ENCODE measurements around the gene WDFY2. TPM values are rescaled to one million over a fixed set of nuclear protein-coding genes. Genes with fewer than 3 reads are reported as not detected.

WDFY2 gene
- total RNA-seq, 6 experiments from 2014 or later, result 11.4 to 15.7 (median 13.4) TPM

DNA sequence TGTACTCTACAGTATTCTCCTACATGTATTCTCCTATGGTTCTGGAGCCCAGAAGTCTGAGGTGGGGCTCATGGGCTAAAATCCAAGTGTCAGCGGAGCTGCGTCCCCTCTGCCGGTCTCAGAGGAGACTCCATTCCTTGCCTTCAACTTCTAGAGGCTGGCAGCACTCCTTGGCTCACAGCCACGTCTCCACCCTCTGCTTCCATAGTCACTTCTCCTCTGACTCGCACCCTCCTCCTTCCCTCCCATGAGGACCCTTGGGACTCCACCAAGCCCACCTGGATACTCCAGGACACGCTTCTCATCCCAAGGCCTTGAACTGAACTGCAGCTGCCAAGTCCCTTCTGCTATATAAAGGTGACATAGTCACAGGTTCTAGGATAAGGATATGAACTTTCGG is 191.9 kb downstream of the WDFY2 start:
- H3K9me3 Mint-ChIP-seq, result no peaks in the 10 kb centered on the region
- H3K27ac Mint-ChIP-seq, result no peak overlapping the region
- H3K4me1 Mint-ChIP-seq (ENCODE audit: low read depth), result no peaks in the 10 kb centered on the region
- no peak for TF ChIP-seq CTCF (IDR thresholded peaks at IDR 0.05)
- no peaks in the 10 kb centered on the region for H3K36me3 Mint-ChIP-seq (ENCODE audit: low read depth)
- H3K4me3 Mint-ChIP-seq, result no peak overlapping the region
- peaks cover 8% of the 10 kb centered on the region; the same call in 1 of the 2 replicates for H3K27me3 Mint-ChIP-seq (ENCODE audit: insufficient read depth)
- DNase-seq, result no peak

GRCh38 chr13:51777921-51778320 is 193.7 kb downstream of the WDFY2 start:
- no peak for TF ChIP-seq CTCF (IDR thresholded peaks at IDR 0.05)
- no peak overlapping the region for H3K27ac Mint-ChIP-seq
- no peak for DNase-seq
- H3K27me3 Mint-ChIP-seq (ENCODE audit: insufficient read depth), result peaks cover 9% of the 10 kb centered on the region
- no peak overlapping the region for H3K4me3 Mint-ChIP-seq
- no peaks in the 10 kb centered on the region for H3K36me3 Mint-ChIP-seq (ENCODE audit: low read depth)
- no peaks in the 10 kb centered on the region for H3K4me1 Mint-ChIP-seq (ENCODE audit: low read depth)
- H3K9me3 Mint-ChIP-seq, result no peaks in the 10 kb centered on the region

DNA sequence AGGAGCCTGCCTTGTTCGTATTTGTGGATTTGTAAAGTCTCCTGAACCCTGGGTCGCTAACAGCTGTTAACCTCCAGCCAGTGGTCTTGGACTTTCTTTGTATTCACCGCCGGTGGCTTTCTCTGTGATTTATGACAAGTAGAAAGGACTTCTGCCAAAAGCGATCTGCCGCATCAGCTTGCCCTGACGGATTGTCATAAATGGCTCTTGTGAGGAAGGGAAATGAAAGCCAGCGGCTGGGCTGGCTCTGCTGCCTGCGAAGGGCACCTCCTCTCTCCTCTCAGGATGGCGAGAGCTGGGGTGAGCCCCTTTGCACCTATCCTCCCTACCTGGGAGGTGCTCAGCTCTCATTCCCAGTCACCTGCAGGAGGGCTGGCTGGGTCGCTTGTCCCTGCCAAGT is 194.1 kb downstream of the WDFY2 start:
- H3K27me3 Mint-ChIP-seq (ENCODE audit: insufficient read depth), result peaks cover 11% of the 10 kb centered on the region
- no peak for TF ChIP-seq CTCF (IDR thresholded peaks at IDR 0.05)
- DNase-seq, result no peak
- H3K9me3 Mint-ChIP-seq, result no peaks in the 10 kb centered on the region
- no peaks in the 10 kb centered on the region for H3K36me3 Mint-ChIP-seq (ENCODE audit: low read depth)
- no peaks in the 10 kb centered on the region for H3K4me1 Mint-ChIP-seq (ENCODE audit: low read depth)
- H3K27ac Mint-ChIP-seq, result no peak overlapping the region
- no peak overlapping the region for H3K4me3 Mint-ChIP-seq

DNA sequence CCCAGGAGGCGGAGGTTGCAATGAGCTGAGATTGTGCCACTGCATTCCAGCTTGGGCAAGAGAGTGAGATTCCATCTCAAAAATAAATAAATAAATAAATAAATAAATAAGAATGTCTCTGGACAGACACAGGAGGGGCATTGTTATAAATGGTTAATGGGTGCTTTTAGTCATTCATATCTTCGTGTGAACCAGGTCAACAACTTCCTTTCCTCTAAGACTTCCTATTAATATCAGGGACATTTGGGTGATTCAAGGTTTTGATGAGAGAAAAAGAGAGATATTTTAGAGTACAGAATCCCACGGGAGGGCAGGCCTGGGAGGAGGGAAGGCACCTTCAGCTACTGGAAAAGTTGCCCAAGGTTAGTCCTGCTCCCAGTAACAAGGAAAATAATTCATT is 195.8 kb downstream of the WDFY2 start:
- H3K9me3 Mint-ChIP-seq, result no peaks in the 10 kb centered on the region
- DNase-seq, result no peak
- peaks cover 14% of the 10 kb centered on the region for H3K27me3 Mint-ChIP-seq (ENCODE audit: insufficient read depth)
- H3K27ac Mint-ChIP-seq, result no peak overlapping the region
- TF ChIP-seq CTCF (IDR thresholded peaks at IDR 0.05), result no peak
- no peaks in the 10 kb centered on the region for H3K36me3 Mint-ChIP-seq (ENCODE audit: low read depth)
- no peaks in the 10 kb centered on the region for H3K4me1 Mint-ChIP-seq (ENCODE audit: low read depth)
- H3K4me3 Mint-ChIP-seq, result no peak overlapping the region

- no peak overlapping the region for H3K27ac Mint-ChIP-seq
- peaks cover 13% of the 10 kb centered on the region for H3K4me1 Mint-ChIP-seq (ENCODE audit: low read depth)
- no peak for DNase-seq
- no peaks in the 10 kb centered on the region for H3K36me3 Mint-ChIP-seq (ENCODE audit: low read depth)
- peaks cover 12% of the 10 kb centered on the region for H3K27me3 Mint-ChIP-seq (ENCODE audit: insufficient read depth)
- peak; percentile 69 for TF ChIP-seq CTCF (IDR thresholded peaks at IDR 0.05)
- no peak overlapping the region for H3K4me3 Mint-ChIP-seq
- no peaks in the 10 kb centered on the region for H3K9me3 Mint-ChIP-seq
These were observed 197.2 kb downstream of the WDFY2 start for GRCh38 chr13:51781246-51782022.
